Prostate gland (tissue), 2 donors: ENCODE results near the gene NR2F2. TPM values are rescaled to one million over a fixed set of nuclear protein-coding genes. Genes with fewer than 3 reads are reported as not detected.

Experiments used
- DNase-seq: peaks from one replicate; pipeline ENCODE4 v3.0.0-alpha.2; 2019; ENCODE audit warnings: low spot score
- H3K27ac ChIP-seq, 2 donors: fragments of 200-600 bp; sonication (generic); 2 replicates each; pipeline ENCODE4 v1.5.1; 2017 to 2019
- H3K27me3 ChIP-seq: fragments of 200-600 bp; sonication (generic); replicated peaks from 2 replicates; pipeline ENCODE4 v1.5.1; 2019; ENCODE audit not compliant: insufficient read depth
- H3K36me3 ChIP-seq, 2 donors: fragments of 200-600 bp; sonication (generic); 1 replicate in 1 of 2; 2 replicates in 1 of 2; pipeline versions ENCODE4 v1.5.1 to v1.8.1; 2017 to 2019
- H3K4me1 ChIP-seq: fragments of 200-600 bp; sonication (generic); replicated peaks from 2 replicates; pipeline ENCODE4 v1.5.1; 2019
- H3K4me3 ChIP-seq, 2 donors: fragments of 200-600 bp; sonication (generic); 2 replicates each; pipeline ENCODE4 v1.5.1; 2017 to 2019
- H3K9me3 ChIP-seq: fragments of 200-600 bp; sonication (generic); 2 replicates; pipeline ENCODE4 v1.5.1; 2017
- CTCF ChIP-seq, 4 experiments: fragments of 200-600 bp in 2 of 4; fragments of 450-650 bp in 2 of 4; sonication (generic) in 2 of 4; IDR thresholded peaks; 1 replicate in 3 of 4; 2 replicates in 1 of 4; pipeline ENCODE4 v1.5.1; 2016 to 2019; ENCODE audit warnings: antibody characterized with exemption in 4 of 4, mild to moderate bottlenecking in 2 of 4, moderate library complexity in 2 of 4
- POLR2A ChIP-seq: fragments of 450-650 bp; IDR thresholded peaks from one replicate; pipeline ENCODE4 v1.6.1; 2016; ENCODE audit warnings: antibody characterized with exemption, mild to moderate bottlenecking
- POLR2AphosphoS5 ChIP-seq: sonication (generic); formaldehyde crosslinking; IDR thresholded peaks from one replicate; pipeline ENCODE4 v1.6.1; 2017; ENCODE audit warnings: antibody characterized with exemption
- WGBS: methylation state at CpG from one replicate; pipeline ENCODE4 v1.1.5; 2018; 5-methylcytosine and 5-hydroxymethylcytosine counted together
- intact Hi-C: fragments of 100-400 bp; cut with DNase I; formaldehyde crosslinking; loops from one replicate; pipeline ENCODE4 v1.14.2; 2022
- microRNA counts, 2 donors: library from miRNA; unstranded; fragments of <30 nt; microRNA quantifications; one replicate each; lab custom pipeline; 2016 to 2017
- total RNA-seq, 2 donors: library from RNA; depleted of rRNA; stranded (reverse); fragments of >200 nt; gene quantifications; one replicate each; pipeline ENCODE4 v1.1.0, GENCODE V29; 2016

NR2F2 gene
- total RNA-seq, 2 donors from 2014 or later, result 48.7 to 58.1 TPM

GRCh38 chr15:96388673-96389072 is 58.2 kb downstream of the NR2F2 start:
- intact Hi-C loops, result no loop called here
- H3K4me1 ChIP-seq, result no peaks in the 10 kb centered on the region
- H3K36me3 ChIP-seq, result no peaks in the 10 kb centered on the region
- no peak for DNase-seq
- H3K4me3 ChIP-seq, result no peak overlapping the region
- H3K27me3 ChIP-seq, result no peaks in the 10 kb centered on the region
- WGBS, result 0% methylated on average over 1 of the region's 1 CpG
- TF ChIP-seq CTCF (IDR thresholded peaks at IDR 0.05), result no peak
- TF ChIP-seq POLR2A, result no peak
- TF ChIP-seq POLR2AphosphoS5, result no peak
- H3K9me3 ChIP-seq, result no peaks in the 10 kb centered on the region
- no peak overlapping the region for H3K27ac ChIP-seq

MicroRNA genes within 50 kb of the gene (microRNA counts, 767-probe panel; counts per million panel counts)
- microRNA hsa-miR-1469 (lab: Ali Mortazavi, UCI), result 0 to 431 counts per million in 2 donors
